Uterus (tissue), 4 donors: Measurements from ENCODE around the gene THOC6. TPM values are rescaled to one million over a fixed set of nuclear protein-coding genes. Genes with fewer than 3 reads are reported as not detected.

Experiments
- DNase-seq, 2 donors: peaks; one replicate each; pipeline ENCODE4 v3.0.0-alpha.2; 2019 to 2020
- H3K27ac ChIP-seq, 2 donors: fragments of 200-600 bp; sonication (generic); 1 replicate in 1 of 2; 2 replicates in 1 of 2; pipeline ENCODE4 v1.5.1; 2016 to 2018
- H3K27me3 ChIP-seq, 2 donors: fragments of 200-600 bp; sonication (generic); one replicate each; pipeline ENCODE4 v1.5.1; 2018 to 2019; ENCODE audit warnings: control low read depth in 1 of 2
- H3K36me3 ChIP-seq, 2 donors: fragments of 200-600 bp; sonication (generic); one replicate each; pipeline ENCODE4 v1.5.1; 2019; ENCODE audit warnings: control low read depth in 1 of 2
- H3K4me1 ChIP-seq, 2 donors: fragments of 200-600 bp; sonication (generic); one replicate each; pipeline ENCODE4 v1.5.1; 2018 to 2019; ENCODE audit warnings: control low read depth in 1 of 2
- H3K4me3 ChIP-seq, 2 donors: fragments of 200-600 bp; sonication (generic); 1 replicate in 1 of 2; 2 replicates in 1 of 2; pipeline ENCODE4 v1.5.1; 2018 to 2019; ENCODE audit warnings: mild to moderate bottlenecking in 1 of 2
- H3K9me3 ChIP-seq, 2 donors: fragments of 200-600 bp; sonication (generic); one replicate each; pipeline ENCODE4 v1.5.1; 2019; ENCODE audit warnings: control low read depth in 1 of 2
- POLR2A ChIP-seq, 2 donors: fragments of 450-650 bp; IDR thresholded peaks; one replicate each; pipeline ENCODE4 v1.6.1; 2016; ENCODE audit warnings: antibody characterized with exemption in 2 of 2, mild to moderate bottlenecking in 1 of 2, moderate library complexity in 1 of 2
- intact Hi-C: fragments of 100-400 bp; cut with DNase I; formaldehyde crosslinking; loops from one replicate; pipeline ENCODE4 v1.15.1; 2023; ENCODE audit warnings: low total_unique reads
- total RNA-seq, 4 donors: library from RNA; depleted of rRNA in 3 of 4; stranded (reverse); fragments of >200 nt in 3 of 4; gene quantifications; one replicate each; pipeline versions ENCODE4 v1.1.0 to v1.2.4, GENCODE V29; 2014 to 2023
- TF ChIP-seq, protein P1 (sequence below), 4 experiments: fragments of 200-600 bp in 2 of 4; fragments of 450-650 bp in 2 of 4; sonication (generic) in 2 of 4; IDR thresholded peaks; one replicate each; pipeline ENCODE4 v1.5.1; 2016 to 2019; ENCODE audit warnings: antibody characterized with exemption in 4 of 4, mild to moderate bottlenecking in 2 of 4, moderate library complexity in 1 of 4
- donor health status: DM: yes; HTN: yes; CAD: no.

THOC6 gene
- total RNA-seq, 4 donors from 2014 or later: 3.8 to 29.0 (median 22.3) TPM

DNA sequence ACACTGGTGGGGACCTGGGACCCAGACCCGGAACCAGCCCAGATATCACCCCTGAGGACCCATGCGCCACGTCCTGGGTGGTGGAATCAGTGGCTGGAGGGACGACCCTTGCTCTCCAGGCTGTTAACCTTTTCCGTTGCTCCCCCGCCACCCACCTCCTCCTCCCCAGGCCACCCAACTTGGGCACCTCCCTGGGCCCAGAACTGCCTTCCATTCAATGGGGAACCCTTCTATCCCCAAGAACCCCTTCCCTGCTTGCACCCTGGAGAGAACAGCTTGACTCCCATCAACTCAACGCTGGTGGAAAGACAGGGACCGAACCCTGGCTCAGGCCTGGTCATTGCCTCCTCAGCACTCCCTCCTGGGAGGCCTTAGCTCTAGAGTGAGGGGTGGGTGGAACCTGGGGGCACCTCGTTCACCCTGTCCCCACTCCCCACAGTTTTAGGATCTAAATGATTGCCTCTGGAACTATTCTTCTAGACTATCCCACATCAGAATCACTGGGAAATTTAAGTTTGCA, 35.9 kb downstream of the THOC6 start:
- peak overlapping the region; percentile 30 to 65 for H3K4me3 ChIP-seq
- peaks cover 0 to 10% of the 10 kb centered on the region in 2 donors for H3K4me1 ChIP-seq
- no peaks in the 10 kb centered on the region for H3K36me3 ChIP-seq
- H3K9me3 ChIP-seq: no peaks in the 10 kb centered on the region
- intact Hi-C loops: loop anchor here (5.0 kb wide), 1 partner anchor 108 kb away; no protein-coding TSS in a partner anchor
- TF ChIP-seq POLR2A (IDR thresholded peaks at IDR 0.05): no peak
- TF ChIP-seq, protein P1, sequence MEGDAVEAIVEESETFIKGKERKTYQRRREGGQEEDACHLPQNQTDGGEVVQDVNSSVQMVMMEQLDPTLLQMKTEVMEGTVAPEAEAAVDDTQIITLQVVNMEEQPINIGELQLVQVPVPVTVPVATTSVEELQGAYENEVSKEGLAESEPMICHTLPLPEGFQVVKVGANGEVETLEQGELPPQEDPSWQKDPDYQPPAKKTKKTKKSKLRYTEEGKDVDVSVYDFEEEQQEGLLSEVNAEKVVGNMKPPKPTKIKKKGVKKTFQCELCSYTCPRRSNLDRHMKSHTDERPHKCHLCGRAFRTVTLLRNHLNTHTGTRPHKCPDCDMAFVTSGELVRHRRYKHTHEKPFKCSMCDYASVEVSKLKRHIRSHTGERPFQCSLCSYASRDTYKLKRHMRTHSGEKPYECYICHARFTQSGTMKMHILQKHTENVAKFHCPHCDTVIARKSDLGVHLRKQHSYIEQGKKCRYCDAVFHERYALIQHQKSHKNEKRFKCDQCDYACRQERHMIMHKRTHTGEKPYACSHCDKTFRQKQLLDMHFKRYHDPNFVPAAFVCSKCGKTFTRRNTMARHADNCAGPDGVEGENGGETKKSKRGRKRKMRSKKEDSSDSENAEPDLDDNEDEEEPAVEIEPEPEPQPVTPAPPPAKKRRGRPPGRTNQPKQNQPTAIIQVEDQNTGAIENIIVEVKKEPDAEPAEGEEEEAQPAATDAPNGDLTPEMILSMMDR (IDR thresholded peaks at IDR 0.05): no peak
- DNase-seq: no peak
- no peaks in the 10 kb centered on the region for H3K27me3 ChIP-seq
- peak overlapping the region; percentile 58 to 65 for H3K27ac ChIP-seq

DNA sequence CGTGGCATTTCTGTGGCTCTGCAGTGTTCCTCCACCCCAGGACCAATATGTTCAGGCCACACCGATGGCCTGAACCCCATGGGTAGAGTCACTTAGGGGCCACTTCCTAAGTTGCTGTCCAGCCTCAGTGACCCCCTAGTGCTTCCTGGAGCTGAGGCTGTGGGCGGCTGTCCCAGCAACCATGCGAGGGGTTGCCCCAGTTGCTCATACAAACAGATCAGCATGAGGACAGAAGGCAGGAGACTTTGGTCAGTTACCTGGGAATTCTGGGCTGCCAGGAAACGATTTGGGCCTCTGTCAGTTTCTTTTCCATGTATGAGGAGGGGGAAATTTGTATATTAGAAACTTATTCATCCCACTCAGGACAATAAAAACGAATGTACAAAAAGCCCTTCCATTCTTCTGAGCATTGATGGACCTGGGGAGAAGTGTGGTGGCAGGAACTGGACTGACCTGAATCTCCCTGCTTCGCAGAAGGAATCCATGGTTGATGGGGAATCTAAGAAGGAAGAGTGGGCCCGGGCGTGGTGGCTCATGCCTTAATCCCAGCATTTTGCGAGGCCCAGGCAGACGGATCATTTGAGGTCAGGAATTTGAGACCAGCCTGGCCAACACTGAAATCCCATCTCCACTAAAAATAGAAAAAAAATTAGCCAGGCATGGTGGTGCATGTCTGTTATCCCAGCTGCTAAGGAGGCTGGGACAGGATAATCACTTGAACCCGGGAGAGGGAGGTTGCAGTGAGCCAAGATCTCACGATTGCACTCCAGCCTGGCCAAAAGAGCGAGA, 36.7 kb downstream of the THOC6 start:
- no peaks in the 10 kb centered on the region for H3K9me3 ChIP-seq
- TF ChIP-seq, protein P1 (IDR thresholded peaks at IDR 0.05): no peak
- no peak for TF ChIP-seq POLR2A (IDR thresholded peaks at IDR 0.05)
- H3K27me3 ChIP-seq: no peaks in the 10 kb centered on the region
- DNase-seq: no peak
- no peak overlapping the region for H3K27ac ChIP-seq
- H3K4me1 ChIP-seq: peaks cover 0 to 10% of the 10 kb centered on the region in 2 donors
- H3K4me3 ChIP-seq: no peak overlapping the region
- intact Hi-C loops: no loop called here
- no peaks in the 10 kb centered on the region for H3K36me3 ChIP-seq

DNA sequence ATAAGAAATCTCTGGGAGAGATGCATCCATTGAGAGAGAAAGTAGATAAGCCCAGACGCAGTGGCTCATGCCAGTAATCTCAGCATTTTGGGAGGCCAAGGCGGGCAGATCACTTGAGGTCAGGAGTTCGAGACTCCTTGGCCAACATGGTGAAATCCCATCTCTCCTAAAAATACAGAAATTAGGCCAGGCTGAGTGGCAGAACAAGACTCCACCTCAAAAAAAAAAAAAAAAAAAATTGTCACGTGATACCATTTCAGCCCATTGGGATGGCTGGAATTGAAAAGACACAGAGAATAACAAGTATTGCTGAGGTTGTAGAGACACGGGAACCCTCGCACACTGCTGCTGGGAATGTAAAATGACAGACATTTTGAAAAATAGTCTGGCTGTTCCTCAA, 38.7 kb downstream of the THOC6 start:
- H3K4me3 ChIP-seq: no peak overlapping the region
- intact Hi-C loops: no loop called here

DNA sequence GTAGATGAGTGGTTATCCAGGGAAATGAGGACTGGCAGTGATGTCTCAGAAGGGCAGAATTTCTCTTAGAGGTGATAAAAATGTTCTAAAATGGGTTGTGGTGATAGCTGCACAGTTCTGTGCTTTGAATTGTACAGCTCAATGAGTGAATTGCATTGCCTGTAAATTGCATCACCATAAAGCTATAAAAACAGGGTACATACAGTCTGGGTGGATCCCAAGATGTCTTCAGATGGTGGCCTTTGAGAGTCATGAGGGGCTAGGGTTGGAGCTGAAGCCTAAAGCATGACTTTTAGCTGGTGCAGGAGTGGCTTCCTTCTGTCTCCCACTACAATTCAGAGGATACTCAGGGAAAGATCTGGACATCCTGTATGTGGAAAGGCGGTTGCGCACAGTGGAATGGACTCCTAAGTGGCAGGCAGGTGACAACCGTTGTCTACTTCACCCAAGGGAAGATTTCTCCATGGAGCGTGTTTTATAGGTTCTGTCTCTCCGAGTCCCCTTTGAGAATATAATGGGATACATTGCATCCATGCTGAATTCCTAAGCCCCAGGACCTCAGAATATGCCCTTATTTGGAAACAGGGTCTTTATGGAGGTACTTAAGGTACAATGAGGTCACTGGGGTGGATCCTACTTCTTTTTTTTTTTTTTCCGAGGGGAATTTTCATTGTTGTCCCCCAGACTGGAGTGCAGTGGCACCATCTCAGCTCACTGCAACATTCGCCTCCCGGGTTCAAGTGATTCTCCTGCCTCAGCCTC, 40.0 kb downstream of the THOC6 start:
- peaks cover 0 to 5% of the 10 kb centered on the region in 2 donors for H3K4me1 ChIP-seq
- TF ChIP-seq POLR2A (IDR thresholded peaks at IDR 0.05): no peak
- TF ChIP-seq, protein P1 (IDR thresholded peaks at IDR 0.05): no peak
- intact Hi-C loops: no loop called here

More for the DNA sequence above, 38.7 kb downstream of the THOC6 start:
- H3K27ac ChIP-seq: no peak overlapping the region
- no peaks in the 10 kb centered on the region for H3K36me3 ChIP-seq
- no peaks in the 10 kb centered on the region for H3K27me3 ChIP-seq
- H3K9me3 ChIP-seq: no peaks in the 10 kb centered on the region
- peaks cover 0 to 10% of the 10 kb centered on the region in 2 donors for H3K4me1 ChIP-seq
- TF ChIP-seq, protein P1 (IDR thresholded peaks at IDR 0.05): no peak
- TF ChIP-seq POLR2A (IDR thresholded peaks at IDR 0.05): no peak
- no peak for DNase-seq

More for the DNA sequence above, 40.0 kb downstream of the THOC6 start:
- no peak overlapping the region for H3K4me3 ChIP-seq
- no peaks in the 10 kb centered on the region for H3K27me3 ChIP-seq
- no peak for DNase-seq
- no peaks in the 10 kb centered on the region for H3K9me3 ChIP-seq
- no peak overlapping the region for H3K27ac ChIP-seq
- no peaks in the 10 kb centered on the region for H3K36me3 ChIP-seq
